ENCODE results near the gene MYADM. TPM values are rescaled to one million over a fixed set of nuclear protein-coding genes. Genes with fewer than 3 reads are reported as not detected.
"Not testable (repeated sequence)": the region's sequence is repeated elsewhere in the genome, so short reads cannot be mapped to it uniquely, and the experiment has no call there.

MYADM gene
- total RNA-seq, 4 donors from 2014 or later: 4.5 to 12.6 (median 8.8) TPM

DNA sequence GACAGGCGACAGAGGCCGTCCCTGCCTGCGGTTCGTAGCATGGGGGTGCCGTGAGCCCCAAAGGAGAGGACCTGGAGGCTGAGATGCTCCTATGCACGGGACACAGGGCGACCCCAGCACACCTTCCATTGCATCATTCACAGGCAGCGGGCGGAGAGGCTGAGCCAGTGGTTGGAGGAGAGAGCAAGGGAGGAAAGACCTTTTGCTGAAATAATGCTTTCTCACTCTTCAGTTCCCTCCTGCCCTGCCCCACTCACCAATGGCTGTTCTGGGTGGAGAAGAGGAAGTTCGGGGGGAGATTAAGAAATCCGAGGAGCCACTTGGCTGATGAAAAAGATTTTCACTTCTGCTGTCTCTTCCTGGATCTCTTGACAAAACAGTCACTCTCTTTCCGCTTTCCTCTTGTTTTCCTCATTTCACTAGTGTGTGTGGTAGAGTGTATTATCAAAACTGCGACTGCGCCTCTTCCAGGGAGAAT is 43.5 kb upstream of the MYADM start, which contains the start of gene NLRP12:
TSS of gene NLRP12 (minus strand) at position 181 of the 478 bp plus-strand sequence. CDS start at position 41, 140 bp downstream.
- TF ChIP-seq, protein P1, sequence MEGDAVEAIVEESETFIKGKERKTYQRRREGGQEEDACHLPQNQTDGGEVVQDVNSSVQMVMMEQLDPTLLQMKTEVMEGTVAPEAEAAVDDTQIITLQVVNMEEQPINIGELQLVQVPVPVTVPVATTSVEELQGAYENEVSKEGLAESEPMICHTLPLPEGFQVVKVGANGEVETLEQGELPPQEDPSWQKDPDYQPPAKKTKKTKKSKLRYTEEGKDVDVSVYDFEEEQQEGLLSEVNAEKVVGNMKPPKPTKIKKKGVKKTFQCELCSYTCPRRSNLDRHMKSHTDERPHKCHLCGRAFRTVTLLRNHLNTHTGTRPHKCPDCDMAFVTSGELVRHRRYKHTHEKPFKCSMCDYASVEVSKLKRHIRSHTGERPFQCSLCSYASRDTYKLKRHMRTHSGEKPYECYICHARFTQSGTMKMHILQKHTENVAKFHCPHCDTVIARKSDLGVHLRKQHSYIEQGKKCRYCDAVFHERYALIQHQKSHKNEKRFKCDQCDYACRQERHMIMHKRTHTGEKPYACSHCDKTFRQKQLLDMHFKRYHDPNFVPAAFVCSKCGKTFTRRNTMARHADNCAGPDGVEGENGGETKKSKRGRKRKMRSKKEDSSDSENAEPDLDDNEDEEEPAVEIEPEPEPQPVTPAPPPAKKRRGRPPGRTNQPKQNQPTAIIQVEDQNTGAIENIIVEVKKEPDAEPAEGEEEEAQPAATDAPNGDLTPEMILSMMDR (IDR thresholded peaks at IDR 0.05 in 4 of 5, conservative IDR thresholded peaks at IDR 0.05 in 1 of 5): no peak
- no peak for TF ChIP-seq POLR2A (IDR thresholded peaks at IDR 0.05)
- Histone ChIP-seq H3K27ac (no peak within 1 kb of the TSS), H3K27me3 (no peaks in the 10 kb centered on the region), H3K9me3 (no peaks in the 10 kb centered on the region), H3K4me3 (no peak within 1 kb of the TSS), H3K4me1 (no peaks in the 10 kb centered on the region), H3K36me3 (no peaks in the 10 kb centered on the region)
- in situ Hi-C loops (cut with MboI; ENCODE audit: low sequenced_read_pairs in 4 of 4) (no loop called here), intact Hi-C loops (cut with DNase I; ENCODE audit: low total_unique reads) (no loop called here)
- ATAC-seq: peak in 1 of 2 donors; percentile 14
- DNase-seq: peak in 1 of 2 donors; percentile 26

DNA sequence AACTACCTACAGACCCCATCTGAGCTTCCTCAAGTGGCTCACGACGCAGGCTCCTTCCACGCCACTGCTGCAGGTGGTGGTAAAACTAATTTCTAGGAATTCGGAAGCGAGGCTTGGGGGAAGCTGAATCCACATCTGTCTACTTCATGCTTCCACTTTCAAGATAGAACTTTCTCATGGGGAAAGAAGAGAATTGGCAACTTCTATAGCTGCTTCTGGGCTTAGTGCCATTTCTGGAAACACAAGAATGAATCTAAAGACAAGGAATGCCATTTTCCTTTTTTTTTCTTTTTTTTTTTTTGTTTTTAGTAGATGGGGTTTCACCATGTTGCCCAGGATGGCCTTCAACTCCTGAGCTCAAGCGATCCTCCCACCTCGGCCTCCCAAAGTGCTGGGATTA is 40.8 kb upstream of the MYADM start:
- in situ Hi-C loops (cut with MboI; ENCODE audit: low sequenced_read_pairs in 4 of 4): no loop called here
- Histone ChIP-seq H3K27me3 (no peaks in the 10 kb centered on the region), H3K27ac (no peak overlapping the region)

DNA sequence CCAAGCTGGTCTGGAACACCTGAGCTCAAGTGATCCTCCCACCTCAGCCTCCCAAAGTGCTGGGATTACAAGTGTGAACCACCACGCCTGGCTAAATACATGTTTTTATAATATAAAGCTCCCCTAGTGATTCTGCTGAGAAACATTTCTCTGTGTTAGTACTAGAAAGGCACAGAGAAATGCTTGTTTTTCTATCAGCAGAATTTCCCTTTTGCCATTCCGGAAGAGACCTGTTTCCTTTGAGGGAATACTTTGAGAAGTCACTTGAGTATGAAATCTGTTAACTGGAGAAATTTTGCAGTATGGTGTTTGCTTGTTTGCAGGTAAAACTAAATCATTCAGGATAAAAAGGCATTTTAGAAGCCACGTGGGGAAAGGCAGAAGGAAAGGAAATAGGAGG is 39.2 kb upstream of the MYADM start:
- ATAC-seq (no peak), DNase-seq (no peak)

More for the DNA sequence above, 40.8 kb upstream of the MYADM start:
- Histone ChIP-seq H3K4me1 (no peaks in the 10 kb centered on the region), H3K9me3 (no peaks in the 10 kb centered on the region), H3K4me3 (no peak overlapping the region), H3K36me3 (no peaks in the 10 kb centered on the region)
- ATAC-seq (no peak), DNase-seq (no peak)
- intact Hi-C loops (cut with DNase I; ENCODE audit: low total_unique reads): no loop called here
- TF ChIP-seq, protein P1 (IDR thresholded peaks at IDR 0.05 in 4 of 5, conservative IDR thresholded peaks at IDR 0.05 in 1 of 5): no peak
- TF ChIP-seq POLR2A (IDR thresholded peaks at IDR 0.05): no peak

DNA sequence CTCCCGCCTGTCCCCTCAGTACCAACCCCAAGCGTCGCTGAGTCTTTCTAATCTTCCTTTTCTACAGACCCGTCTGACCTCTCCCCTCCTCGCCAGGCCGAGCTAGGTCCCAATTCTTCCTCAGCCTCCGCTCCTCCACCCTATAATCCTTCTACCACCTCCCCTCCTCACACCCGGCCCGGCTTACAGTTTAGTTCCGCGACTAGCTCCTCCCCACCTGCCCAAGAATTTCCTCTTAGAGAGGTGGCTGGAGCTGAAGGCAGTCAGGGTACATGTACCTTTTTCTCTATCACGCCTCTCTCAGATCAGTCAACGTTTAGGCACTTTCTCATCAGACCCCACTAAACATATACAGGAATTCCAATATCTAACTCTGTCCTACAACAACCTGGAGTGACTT is 34.8 kb upstream of the MYADM start:
- DNase-seq; H3K9me3 ChIP-seq; H3K4me3 ChIP-seq; H3K36me3 ChIP-seq; H3K4me1 ChIP-seq; intact Hi-C loops (cut with DNase I; ENCODE audit: low total_unique reads); ATAC-seq; H3K27ac ChIP-seq; H3K27me3 ChIP-seq; in situ Hi-C loops (cut with MboI; ENCODE audit: low sequenced_read_pairs in 4 of 4): not testable (repeated sequence)

More for the DNA sequence above, 39.2 kb upstream of the MYADM start:
- Histone ChIP-seq H3K4me1 (no peaks in the 10 kb centered on the region), H3K27ac (no peak overlapping the region), H3K9me3 (no peaks in the 10 kb centered on the region), H3K27me3 (no peaks in the 10 kb centered on the region), H3K4me3 (no peak overlapping the region), H3K36me3 (no peaks in the 10 kb centered on the region)
- intact Hi-C loops (cut with DNase I; ENCODE audit: low total_unique reads) (no loop called here), in situ Hi-C loops (cut with MboI; ENCODE audit: low sequenced_read_pairs in 4 of 4) (no loop called here)
- TF ChIP-seq, protein P1 (IDR thresholded peaks at IDR 0.05 in 4 of 5, conservative IDR thresholded peaks at IDR 0.05 in 1 of 5): no peak
- no peak for TF ChIP-seq POLR2A (IDR thresholded peaks at IDR 0.05)

DNA sequence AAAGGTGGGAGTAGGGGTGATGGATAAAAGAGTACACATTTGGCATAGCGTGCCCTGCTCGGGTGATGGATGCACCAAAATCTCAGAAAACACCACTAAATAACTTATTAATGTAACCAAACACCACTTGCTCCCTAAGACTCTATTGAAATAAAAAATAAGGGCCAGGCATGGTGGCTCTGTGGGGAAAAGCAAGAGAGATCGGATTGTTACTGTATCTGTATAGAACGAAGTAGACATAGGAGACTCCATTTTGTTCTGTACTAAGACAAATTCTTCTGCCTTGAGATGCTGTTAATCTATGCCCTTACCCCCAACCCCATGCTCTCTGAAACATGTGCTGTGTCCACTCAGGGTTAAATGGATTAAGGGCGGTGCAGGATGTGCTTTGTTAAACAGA is 29.2 kb upstream of the MYADM start:
- H3K27me3 ChIP-seq; H3K9me3 ChIP-seq; ATAC-seq; intact Hi-C loops (cut with DNase I; ENCODE audit: low total_unique reads); in situ Hi-C loops (cut with MboI; ENCODE audit: low sequenced_read_pairs in 4 of 4); H3K4me1 ChIP-seq; H3K36me3 ChIP-seq; DNase-seq; H3K4me3 ChIP-seq; H3K27ac ChIP-seq: not testable (repeated sequence)

DNA sequence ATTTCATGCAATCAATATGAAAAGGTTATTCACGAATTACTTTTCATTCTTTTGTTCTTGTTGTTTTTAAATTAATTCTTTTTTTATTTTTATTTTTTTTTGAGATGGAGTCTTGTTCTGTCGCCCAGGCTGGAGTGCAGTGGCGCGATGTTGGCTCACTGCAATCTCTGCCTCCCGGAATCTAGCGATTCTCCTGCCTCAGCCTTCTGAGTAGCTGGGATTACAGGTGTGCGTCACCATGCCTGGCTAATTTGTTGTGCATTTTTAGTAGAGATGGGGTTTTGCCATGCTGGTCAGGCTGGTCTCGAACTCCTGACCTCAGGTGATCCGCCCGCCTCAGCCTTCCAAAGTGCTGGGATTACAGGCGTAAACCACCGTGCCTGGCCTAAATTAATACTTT is 27.4 kb upstream of the MYADM start:
- in situ Hi-C loops (cut with MboI; ENCODE audit: low sequenced_read_pairs in 4 of 4): loop anchor here in 1 of 4 donors (5.0 kb wide), 1 partner anchor 192 kb away; no protein-coding TSS in a partner anchor

DNA sequence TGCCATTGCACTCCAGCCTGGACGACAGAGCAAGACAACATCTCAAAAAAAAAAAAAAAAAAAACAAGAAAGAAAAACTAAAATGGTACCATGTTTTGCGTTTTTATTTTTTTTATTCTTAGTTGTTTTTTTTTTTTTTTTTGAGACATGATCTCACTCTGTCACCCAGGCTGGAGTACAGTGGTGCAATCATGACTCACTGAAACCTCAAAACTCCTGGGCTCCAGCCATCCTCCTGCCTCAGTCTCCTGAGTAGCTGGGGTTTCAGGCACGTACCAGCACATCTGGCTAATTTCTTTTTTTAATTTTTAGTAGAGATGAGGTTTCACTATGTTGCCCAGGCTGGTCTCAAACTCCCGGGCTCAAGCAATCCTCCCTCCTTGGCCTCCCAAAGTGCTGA is 26.8 kb upstream of the MYADM start:
- H3K36me3 ChIP-seq; ATAC-seq; H3K27me3 ChIP-seq; H3K9me3 ChIP-seq; H3K4me3 ChIP-seq; DNase-seq; intact Hi-C loops (cut with DNase I; ENCODE audit: low total_unique reads); H3K4me1 ChIP-seq; H3K27ac ChIP-seq: not testable (repeated sequence)
- in situ Hi-C loops (cut with MboI; ENCODE audit: low sequenced_read_pairs in 4 of 4): loop anchor here in 1 of 4 donors (5.0 kb wide), 1 partner anchor 191 kb away; no protein-coding TSS in a partner anchor

More for the DNA sequence above, 27.4 kb upstream of the MYADM start:
- H3K27me3 ChIP-seq; H3K27ac ChIP-seq; H3K9me3 ChIP-seq; ATAC-seq; DNase-seq; H3K4me1 ChIP-seq; intact Hi-C loops (cut with DNase I; ENCODE audit: low total_unique reads); H3K4me3 ChIP-seq; H3K36me3 ChIP-seq: not testable (repeated sequence)
